HAP-1 (cell line): ENCODE data around the gene S100A13.
"Not testable (repeated sequence)": the region's sequence is repeated elsewhere in the genome, so short reads cannot be mapped to it uniquely, and the experiment has no call there.

Experiments used
- DNase-seq, 2 experiments: peaks; one replicate each; pipeline ENCODE4 v3.0.0-alpha.2; 2016 to 2020; ENCODE audit warnings: low spot score in 2 of 2
- H3K27me3 ChIP-seq: fragments of 250-450 bp; sonication (Bioruptor Pico); 2 replicates; pipeline ENCODE4 v1.5.1; 2020; ENCODE audit warnings: low read depth, mild to moderate bottlenecking, moderate library complexity
- H3K36me3 ChIP-seq: fragments of 250-450 bp; sonication (Bioruptor Pico); replicated peaks from 2 replicates; pipeline ENCODE4 v1.5.1; 2020; ENCODE audit warnings: mild to moderate bottlenecking
- H3K4me1 ChIP-seq: fragments of 250-450 bp; sonication (Bioruptor Pico); 2 replicates; pipeline ENCODE4 v1.5.1; 2020; ENCODE audit warnings: mild to moderate bottlenecking
- H3K4me3 ChIP-seq: fragments of 250-450 bp; sonication (Bioruptor Pico); 2 replicates; pipeline ENCODE4 v1.5.1; 2020; ENCODE audit warnings: mild to moderate bottlenecking, moderate library complexity
- H3K9me3 ChIP-seq: fragments of 250-450 bp; sonication (Bioruptor Pico); 2 replicates; pipeline ENCODE4 v1.5.1; 2020; ENCODE audit warnings: mild to moderate bottlenecking, moderate library complexity
- in situ Hi-C: fragments of 300-500 bp; cut with MboI; formaldehyde crosslinking; loops from 3 replicates; pipeline ENCODE4 v1.14.3; 2020; ENCODE audit warnings: low sequenced_read_pairs, inconsistent platforms, mixed read lengths

S100A13 gene

GRCh38 chr1:153626904-153627714, at the start of gene S100A13:
Gene S100A13, minus strand, starts transcription at chr1:153627505. Its CDS starts 1,033 bp downstream, at chr1:153626472.
- H3K9me3 ChIP-seq, result no peaks in the 10 kb centered on the region
- peaks cover 23% of the 10 kb centered on the region for H3K4me1 ChIP-seq
- peak; percentile 90 to 95 for DNase-seq
- H3K36me3 ChIP-seq, result peaks cover 11% of the 10 kb centered on the region
- in situ Hi-C loops, result no loop called here
- H3K4me3 ChIP-seq, result peak within 1 kb of the TSS; percentile 34
- H3K27me3 ChIP-seq, result no peaks in the 10 kb centered on the region

GRCh38 chr1:153673511-153673910, 46.2 kb upstream of the S100A13 start:
- Histone ChIP-seq H3K36me3 (peaks cover 13% of the 10 kb centered on the region), H3K4me3 (no peak overlapping the region), H3K4me1 (no peaks in the 10 kb centered on the region), H3K27me3 (peaks cover 2% of the 10 kb centered on the region; the same call in 1 of the 2 replicates), H3K9me3 (no peaks in the 10 kb centered on the region)
- in situ Hi-C loops, result loop anchor here (10.0 to 25.0 kb wide), 2 partner anchors 71 to 589 kb away; partner anchors contain the start of gene HAX1
- no peak for DNase-seq

GRCh38 chr1:153671628-153672353, 44.5 kb upstream of the S100A13 start:
- not testable (repeated sequence) for H3K4me1 ChIP-seq, H3K27me3 ChIP-seq, H3K9me3 ChIP-seq
- DNase-seq, result peak in 1 of 2 experiments; percentile 68
- in situ Hi-C loops, result loop anchor here (10.0 to 25.0 kb wide), 2 partner anchors 73 to 591 kb away; partner anchors contain the start of gene HAX1
- Histone ChIP-seq H3K4me3 (peak overlapping the region; percentile 72), H3K36me3 (peaks cover 31% of the 10 kb centered on the region)

GRCh38 chr1:153670859-153671627, 43.7 kb upstream of the S100A13 start, which contains the start of gene ILF2:
Gene ILF2, minus strand, starts transcription at chr1:153670993. Its CDS starts 71 bp downstream, at chr1:153670922.
- no peaks in the 10 kb centered on the region for H3K27me3 ChIP-seq
- in situ Hi-C loops, result loop anchor here (10.0 to 25.0 kb wide), 2 partner anchors 74 to 591 kb away; partner anchors contain the start of gene HAX1
- no peaks in the 10 kb centered on the region for H3K4me1 ChIP-seq

GRCh38 chr1:153670257-153670858, 43.1 kb upstream of the S100A13 start:
- Histone ChIP-seq H3K9me3 (no peaks in the 10 kb centered on the region), H3K4me3 (peak overlapping the region; percentile 72), H3K27me3 (no peaks in the 10 kb centered on the region), H3K4me1 (no peaks in the 10 kb centered on the region), H3K36me3 (peaks cover 45% of the 10 kb centered on the region)
- in situ Hi-C loops, result loop anchor here (10.0 to 25.0 kb wide), 2 partner anchors 74 to 592 kb away; partner anchors contain the start of gene HAX1
- no peak for DNase-seq

More at GRCh38 chr1:153670859-153671627, 43.7 kb upstream of the S100A13 start, which contains the start of gene ILF2:
- no peaks in the 10 kb centered on the region for H3K9me3 ChIP-seq
- peaks cover 38% of the 10 kb centered on the region for H3K36me3 ChIP-seq
- peak; percentile 98 to 100 for DNase-seq
- peak within 1 kb of the TSS; percentile 72 for H3K4me3 ChIP-seq

GRCh38 chr1:153669606-153670005, 42.3 kb upstream of the S100A13 start:
- H3K36me3 ChIP-seq, result peaks cover 53% of the 10 kb centered on the region
- peak overlapping the region; percentile 72 for H3K4me3 ChIP-seq
- H3K9me3 ChIP-seq, result no peaks in the 10 kb centered on the region
- H3K27me3 ChIP-seq, result no peaks in the 10 kb centered on the region
- in situ Hi-C loops, result loop anchor here (10.0 to 25.0 kb wide), 2 partner anchors 75 to 593 kb away; partner anchors contain the start of gene HAX1
- H3K4me1 ChIP-seq, result no peaks in the 10 kb centered on the region
- no peak for DNase-seq

GRCh38 chr1:153668672-153669071, 41.4 kb upstream of the S100A13 start:
- DNase-seq, H3K4me1 ChIP-seq, H3K4me3 ChIP-seq, H3K27me3 ChIP-seq, H3K9me3 ChIP-seq: not testable (repeated sequence)
- in situ Hi-C loops, result loop anchor here (25.0 kb wide), 1 partner anchor 594 kb away; the partner anchor contains the start of gene HAX1
- H3K36me3 ChIP-seq, result peaks cover 62% of the 10 kb centered on the region

- in situ Hi-C loops, result loop anchor here (25.0 kb wide), 1 partner anchor 595 kb away; the partner anchor contains the start of gene HAX1
- Histone ChIP-seq H3K9me3 (no peaks in the 10 kb centered on the region), H3K36me3 (peaks cover 74% of the 10 kb centered on the region), H3K4me1 (no peaks in the 10 kb centered on the region), H3K27me3 (no peaks in the 10 kb centered on the region), H3K4me3 (no peak overlapping the region)
- DNase-seq, result no peak
Measured at GRCh38 chr1:153667439-153667838, 40.1 kb upstream of the S100A13 start.

GRCh38 chr1:153663211-153663610, 35.9 kb upstream of the S100A13 start:
- no peaks in the 10 kb centered on the region for H3K27me3 ChIP-seq
- no peaks in the 10 kb centered on the region for H3K9me3 ChIP-seq
- H3K4me3 ChIP-seq, result no peak overlapping the region
- peaks cover 10% of the 10 kb centered on the region for H3K4me1 ChIP-seq
- in situ Hi-C loops, result loop anchor here (25.0 kb wide), 1 partner anchor 599 kb away; the partner anchor contains the start of gene HAX1
- no peak for DNase-seq
- H3K36me3 ChIP-seq, result peaks cover 87% of the 10 kb centered on the region

- in situ Hi-C loops, result loop anchor here (25.0 kb wide), 1 partner anchor 600 kb away; the partner anchor contains the start of gene HAX1
- H3K36me3 ChIP-seq, result peaks cover 77% of the 10 kb centered on the region
- no peak for DNase-seq
- peaks cover 10% of the 10 kb centered on the region for H3K4me1 ChIP-seq
- no peak overlapping the region for H3K4me3 ChIP-seq
- no peaks in the 10 kb centered on the region for H3K9me3 ChIP-seq
- no peaks in the 10 kb centered on the region for H3K27me3 ChIP-seq
Measured at GRCh38 chr1:153662269-153662668, 35.0 kb upstream of the S100A13 start.

GRCh38 chr1:153661111-153661708, 33.9 kb upstream of the S100A13 start:
- Histone ChIP-seq H3K4me1 (peaks cover 10% of the 10 kb centered on the region), H3K27me3 (no peaks in the 10 kb centered on the region), H3K36me3 (peaks cover 67% of the 10 kb centered on the region), H3K9me3 (no peaks in the 10 kb centered on the region), H3K4me3 (no peak overlapping the region)
- no peak for DNase-seq
- in situ Hi-C loops, result loop anchor here (25.0 kb wide), 1 partner anchor 601 kb away; the partner anchor contains the start of gene HAX1

- H3K4me1 ChIP-seq, result peaks cover 10% of the 10 kb centered on the region
- DNase-seq, result peak in 1 of 2 experiments; percentile 37
- in situ Hi-C loops, result loop anchor here (25.0 kb wide), 1 partner anchor 603 kb away; the partner anchor contains the start of gene HAX1
- peak overlapping the region; percentile 96 for H3K4me3 ChIP-seq
- peaks cover 51% of the 10 kb centered on the region for H3K36me3 ChIP-seq
- no peaks in the 10 kb centered on the region for H3K27me3 ChIP-seq
- H3K9me3 ChIP-seq, result no peaks in the 10 kb centered on the region
Measured at GRCh38 chr1:153659656-153660055, 32.4 kb upstream of the S100A13 start.
